ENCODE data around the gene PNLIP. TPM values are rescaled to one million over a fixed set of nuclear protein-coding genes. Genes with fewer than 3 reads are reported as not detected.

Gene PNLIP
- total RNA-seq, 2 donors from 2014 or later: 8,888 to 12,294 TPM

- Histone ChIP-seq H3K27ac (peak overlapping the region; percentile 75 to 95 (median 90)), H3K9me3 (no peaks in the 10 kb centered on the region), H3K4me1 (peaks cover 55% of the 10 kb centered on the region), H3K36me3 (replicated peaks in 1 of 2; ENCODE audit: insufficient read depth in 1 of 2, low read depth in 2 of 2) (no peaks in the 10 kb centered on the region), H3K4me3 (no peak overlapping the region), H3K27me3 (no peaks in the 10 kb centered on the region)
- intact Hi-C loops (cut with DNase I): no loop called here
- ATAC-seq (peak; percentile 13), DNase-seq (peak; percentile 55 to 75 (median 65))
- TF ChIP-seq POLR2A (IDR thresholded peaks at IDR 0.05): peak; percentile 27 to 79 (median 75)
- no peak for TF ChIP-seq CTCF (IDR thresholded peaks at IDR 0.05)
- 24 to 39% methylated on average over 4 to 5 of the region's 5 CpGs for WGBS, 2 donors
Observed at GRCh38 chr10:116557305-116557880, 11.7 kb downstream of the PNLIP start.

- H3K4me1 ChIP-seq: peaks cover 45% of the 10 kb centered on the region
- no peaks in the 10 kb centered on the region for H3K9me3 ChIP-seq
- ATAC-seq (peak; percentile 31), DNase-seq (peak in 3 of 4 donors; percentile 36 to 53 (median 52))
- H3K4me3 ChIP-seq: no peak overlapping the region
- intact Hi-C loops (cut with DNase I): no loop called here
- peak overlapping the region; percentile 15 to 95 (median 71) for H3K27ac ChIP-seq
- H3K27me3 ChIP-seq: no peaks in the 10 kb centered on the region
- 37 to 57% methylated on average over 8 of the region's 8 CpGs for WGBS, 2 donors
- peak in 2 of 3 donors; percentile 50 to 52 for TF ChIP-seq POLR2A (IDR thresholded peaks at IDR 0.05)
- TF ChIP-seq CTCF (IDR thresholded peaks at IDR 0.05): no peak
- no peaks in the 10 kb centered on the region for H3K36me3 ChIP-seq (replicated peaks in 1 of 2; ENCODE audit: insufficient read depth in 1 of 2, low read depth in 2 of 2)
Observed at GRCh38 chr10:116565534-116565933, 19.8 kb downstream of the PNLIP start.

- ATAC-seq (no peak), DNase-seq (no peak)
- H3K4me3 ChIP-seq: no peak overlapping the region
- H3K36me3 ChIP-seq (replicated peaks in 1 of 2; ENCODE audit: insufficient read depth in 1 of 2, low read depth in 2 of 2): no peaks in the 10 kb centered on the region
- no peak for TF ChIP-seq POLR2A (IDR thresholded peaks at IDR 0.05)
- no peak for TF ChIP-seq CTCF (IDR thresholded peaks at IDR 0.05)
- H3K9me3 ChIP-seq: no peaks in the 10 kb centered on the region
- H3K27ac ChIP-seq: peak overlapping the region in 3 of 4 donors; percentile 50 to 95 (median 92)
- H3K4me1 ChIP-seq: peaks cover 40% of the 10 kb centered on the region
- intact Hi-C loops (cut with DNase I): no loop called here
- H3K27me3 ChIP-seq: no peaks in the 10 kb centered on the region
Observed at GRCh38 chr10:116566932-116567331, 21.2 kb downstream of the PNLIP start.

GRCh38 chr10:116567335-116567734 is 21.6 kb downstream of the PNLIP start:
- peak overlapping the region; percentile 5 to 95 (median 71) for H3K27ac ChIP-seq
- ATAC-seq (no peak), DNase-seq (no peak)
- H3K27me3 ChIP-seq: no peaks in the 10 kb centered on the region
- 31 to 34% methylated on average over 3 of the region's 3 CpGs for WGBS, 2 donors
- H3K9me3 ChIP-seq: no peaks in the 10 kb centered on the region
- intact Hi-C loops (cut with DNase I): no loop called here
- TF ChIP-seq CTCF (IDR thresholded peaks at IDR 0.05) (no peak), POLR2A (IDR thresholded peaks at IDR 0.05) (no peak)
- H3K36me3 ChIP-seq (replicated peaks in 1 of 2; ENCODE audit: insufficient read depth in 1 of 2, low read depth in 2 of 2): no peaks in the 10 kb centered on the region
- peaks cover 40% of the 10 kb centered on the region for H3K4me1 ChIP-seq
- H3K4me3 ChIP-seq: no peak overlapping the region

GRCh38 chr10:116574797-116575196 is 29.1 kb downstream of the PNLIP start:
- ATAC-seq (no peak), DNase-seq (no peak)
- H3K9me3 ChIP-seq: no peaks in the 10 kb centered on the region
- no peak overlapping the region for H3K4me3 ChIP-seq
- 84 to 92% methylated on average over 3 of the region's 3 CpGs for WGBS, 2 donors
- H3K27ac ChIP-seq: no peak overlapping the region
- no peak for TF ChIP-seq POLR2A (IDR thresholded peaks at IDR 0.05)
- no peak for TF ChIP-seq CTCF (IDR thresholded peaks at IDR 0.05)
- intact Hi-C loops (cut with DNase I): no loop called here
- H3K4me1 ChIP-seq: peaks cover 18% of the 10 kb centered on the region
- no peaks in the 10 kb centered on the region for H3K36me3 ChIP-seq (replicated peaks in 1 of 2; ENCODE audit: insufficient read depth in 1 of 2, low read depth in 2 of 2)
- H3K27me3 ChIP-seq: no peaks in the 10 kb centered on the region
